Pulmonary artery endothelial cell (primary cell): ENCODE data around the gene QRICH2. TPM values are rescaled to one million over a fixed set of nuclear protein-coding genes. Genes with fewer than 3 reads are reported as not detected.
"Not testable (repeated sequence)": the region's sequence is repeated elsewhere in the genome, so short reads cannot be mapped to it uniquely, and the experiment has no call there.

ENCODE experiments used
- DNase-seq: peaks from one replicate; pipeline ENCODE4 v3.0.0-alpha.2; 2011; ENCODE audit warnings: low read depth, low spot score
- total RNA-seq: library from RNA; depleted of rRNA; stranded (reverse); fragments of >200 nt; gene quantifications from 2 replicates; pipeline ENCODE4 v1.2.3, GENCODE V29; 2014

QRICH2 gene, protein sequence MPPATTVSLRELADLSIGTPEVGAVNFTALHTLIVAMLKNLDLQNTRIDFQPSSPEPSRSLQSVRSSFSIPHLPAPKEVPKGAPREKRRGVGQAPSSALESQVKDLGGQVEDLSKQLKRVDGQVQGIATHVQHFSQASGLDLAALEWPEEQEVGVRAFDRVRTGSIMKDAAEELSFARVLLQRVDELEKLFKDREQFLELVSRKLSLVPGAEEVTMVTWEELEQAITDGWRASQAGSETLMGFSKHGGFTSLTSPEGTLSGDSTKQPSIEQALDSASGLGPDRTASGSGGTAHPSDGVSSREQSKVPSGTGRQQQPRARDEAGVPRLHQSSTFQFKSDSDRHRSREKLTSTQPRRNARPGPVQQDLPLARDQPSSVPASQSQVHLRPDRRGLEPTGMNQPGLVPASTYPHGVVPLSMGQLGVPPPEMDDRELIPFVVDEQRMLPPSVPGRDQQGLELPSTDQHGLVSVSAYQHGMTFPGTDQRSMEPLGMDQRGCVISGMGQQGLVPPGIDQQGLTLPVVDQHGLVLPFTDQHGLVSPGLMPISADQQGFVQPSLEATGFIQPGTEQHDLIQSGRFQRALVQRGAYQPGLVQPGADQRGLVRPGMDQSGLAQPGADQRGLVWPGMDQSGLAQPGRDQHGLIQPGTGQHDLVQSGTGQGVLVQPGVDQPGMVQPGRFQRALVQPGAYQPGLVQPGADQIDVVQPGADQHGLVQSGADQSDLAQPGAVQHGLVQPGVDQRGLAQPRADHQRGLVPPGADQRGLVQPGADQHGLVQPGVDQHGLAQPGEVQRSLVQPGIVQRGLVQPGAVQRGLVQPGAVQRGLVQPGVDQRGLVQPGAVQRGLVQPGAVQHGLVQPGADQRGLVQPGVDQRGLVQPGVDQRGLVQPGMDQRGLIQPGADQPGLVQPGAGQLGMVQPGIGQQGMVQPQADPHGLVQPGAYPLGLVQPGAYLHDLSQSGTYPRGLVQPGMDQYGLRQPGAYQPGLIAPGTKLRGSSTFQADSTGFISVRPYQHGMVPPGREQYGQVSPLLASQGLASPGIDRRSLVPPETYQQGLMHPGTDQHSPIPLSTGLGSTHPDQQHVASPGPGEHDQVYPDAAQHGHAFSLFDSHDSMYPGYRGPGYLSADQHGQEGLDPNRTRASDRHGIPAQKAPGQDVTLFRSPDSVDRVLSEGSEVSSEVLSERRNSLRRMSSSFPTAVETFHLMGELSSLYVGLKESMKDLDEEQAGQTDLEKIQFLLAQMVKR (N-terminal part only)
- total RNA-seq: 1.8 and 4.4 TPM in 2 replicates

DNA sequence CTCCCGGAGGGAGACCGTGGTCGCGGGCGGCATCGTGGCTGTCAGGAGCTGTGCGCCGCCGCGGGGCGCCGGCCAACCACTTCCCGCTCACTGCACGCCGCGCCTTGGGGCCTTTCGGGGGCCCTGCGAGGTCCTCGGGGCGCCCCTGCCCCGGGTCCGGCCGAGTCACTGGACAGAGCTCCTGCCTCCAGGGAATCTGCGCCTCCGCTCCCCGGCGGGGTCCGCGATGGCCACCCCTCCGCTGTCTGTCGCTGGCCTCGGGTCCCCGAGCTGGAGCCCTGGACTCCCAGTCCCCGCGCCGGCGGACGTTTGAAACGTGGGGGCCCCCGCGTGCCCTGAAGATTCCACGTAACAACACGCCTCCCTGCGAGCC is at the start of gene QRICH2:
TSS of gene QRICH2 (minus strand) at position 311 of the 373 bp plus-strand sequence. CDS start at position 33, 278 bp downstream.
- DNase-seq: no peak

DNA sequence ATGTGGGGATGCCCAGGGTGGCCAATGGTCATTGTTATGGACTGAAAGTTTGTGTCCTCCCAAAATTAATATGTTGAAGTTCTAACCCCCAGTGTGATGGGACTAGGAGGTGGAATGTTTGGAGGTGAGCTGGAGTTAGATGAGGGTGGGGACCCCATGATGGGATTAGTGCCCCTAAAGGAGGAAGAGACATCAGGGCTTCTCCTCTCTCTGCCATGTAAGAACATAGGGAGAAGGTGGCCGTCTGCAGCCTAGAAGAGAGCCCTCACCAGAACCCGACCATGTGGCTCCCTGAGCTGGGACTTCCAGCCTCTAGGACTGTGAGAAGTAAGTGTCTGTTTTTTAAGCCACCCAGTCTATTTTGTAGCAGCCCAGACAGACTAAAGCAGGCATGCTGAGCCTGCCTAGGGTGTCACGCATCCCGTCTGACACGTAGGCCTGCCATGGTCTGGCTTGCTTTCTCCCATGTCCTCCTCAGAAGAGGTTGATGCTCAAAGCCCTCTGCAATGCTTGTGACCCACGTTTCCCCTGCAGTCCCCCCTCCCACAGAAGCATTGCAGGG is 49.6 kb upstream of the QRICH2 start:
- no peak for DNase-seq

DNA sequence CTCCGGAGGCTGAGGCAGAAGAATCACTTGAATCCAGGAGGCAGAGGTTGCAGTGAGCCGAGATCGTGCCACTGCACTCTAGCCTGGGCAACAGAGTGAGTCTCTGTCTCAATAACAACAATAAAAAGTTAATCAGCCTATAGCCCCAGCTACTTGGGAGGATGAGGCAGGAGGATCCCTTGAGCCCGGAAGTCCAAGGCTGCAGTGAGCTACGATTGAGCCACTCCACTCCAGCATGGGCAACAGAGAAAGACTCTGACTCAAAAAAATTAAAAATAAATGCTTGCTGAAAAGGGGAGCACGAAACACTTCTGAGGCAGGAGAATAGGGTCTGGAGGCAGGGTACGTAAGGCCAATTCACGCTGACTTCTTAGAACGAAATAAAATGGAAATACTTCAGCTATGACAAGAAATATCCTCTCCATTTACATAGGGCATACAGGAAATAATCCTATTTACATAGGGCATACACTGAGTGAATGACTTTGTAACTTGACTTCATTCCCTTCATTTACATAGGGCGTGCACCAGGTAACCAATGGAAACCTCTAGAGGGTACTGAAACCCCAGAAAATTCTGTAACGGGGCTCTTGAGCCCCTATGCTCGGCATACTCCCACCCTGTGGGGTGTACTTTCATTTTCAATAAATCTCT is 48.9 kb upstream of the QRICH2 start:
- no peak for DNase-seq

DNA sequence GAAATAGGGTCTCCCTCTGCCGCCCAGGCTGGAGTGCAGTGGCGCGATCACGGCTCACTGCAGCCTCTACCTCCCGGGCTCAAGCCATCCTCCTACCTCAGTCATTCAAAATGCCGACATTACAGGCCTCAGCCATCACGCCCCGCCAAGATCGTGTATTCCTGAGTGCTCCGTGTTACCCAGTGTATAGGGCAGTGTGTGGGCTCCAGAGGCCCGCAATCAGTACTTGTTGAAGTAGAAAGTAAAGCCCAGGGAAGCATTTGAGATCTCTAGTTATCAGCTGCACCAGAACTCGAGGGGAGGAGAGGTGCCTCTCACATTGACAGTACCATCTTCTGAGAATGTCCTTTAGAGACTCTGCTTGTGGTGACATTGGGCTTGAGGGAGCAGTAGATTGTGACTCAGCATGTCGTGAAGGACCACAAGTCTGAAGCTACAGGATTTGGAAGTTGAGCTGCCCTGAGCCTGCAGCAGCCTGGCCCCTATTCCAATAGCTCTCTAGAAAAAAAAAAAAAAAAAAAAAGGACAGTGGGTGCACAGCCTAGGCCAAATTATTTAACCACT is 46.8 kb upstream of the QRICH2 start:
- DNase-seq: no peak

DNA sequence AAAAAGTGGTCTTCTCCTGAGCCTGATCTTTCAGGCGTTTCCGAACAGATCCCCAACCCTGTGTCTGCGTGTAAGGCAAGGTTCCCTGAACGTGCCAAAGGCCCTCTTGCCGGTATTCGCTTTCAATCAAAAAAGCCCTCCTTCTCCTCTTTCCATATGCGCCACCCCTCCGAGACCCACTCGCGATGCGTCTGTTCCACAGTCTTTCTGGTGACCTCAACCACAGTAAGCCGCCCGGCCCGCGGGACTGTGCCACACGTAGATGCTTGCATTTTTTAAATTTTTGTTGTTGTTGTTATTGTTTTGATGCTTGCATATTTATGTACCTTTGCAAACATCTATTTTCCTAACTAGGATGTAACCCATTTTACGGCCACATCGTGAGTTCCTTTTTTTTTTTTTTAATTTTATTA is 46.2 kb upstream of the QRICH2 start:
- no peak for DNase-seq

DNA sequence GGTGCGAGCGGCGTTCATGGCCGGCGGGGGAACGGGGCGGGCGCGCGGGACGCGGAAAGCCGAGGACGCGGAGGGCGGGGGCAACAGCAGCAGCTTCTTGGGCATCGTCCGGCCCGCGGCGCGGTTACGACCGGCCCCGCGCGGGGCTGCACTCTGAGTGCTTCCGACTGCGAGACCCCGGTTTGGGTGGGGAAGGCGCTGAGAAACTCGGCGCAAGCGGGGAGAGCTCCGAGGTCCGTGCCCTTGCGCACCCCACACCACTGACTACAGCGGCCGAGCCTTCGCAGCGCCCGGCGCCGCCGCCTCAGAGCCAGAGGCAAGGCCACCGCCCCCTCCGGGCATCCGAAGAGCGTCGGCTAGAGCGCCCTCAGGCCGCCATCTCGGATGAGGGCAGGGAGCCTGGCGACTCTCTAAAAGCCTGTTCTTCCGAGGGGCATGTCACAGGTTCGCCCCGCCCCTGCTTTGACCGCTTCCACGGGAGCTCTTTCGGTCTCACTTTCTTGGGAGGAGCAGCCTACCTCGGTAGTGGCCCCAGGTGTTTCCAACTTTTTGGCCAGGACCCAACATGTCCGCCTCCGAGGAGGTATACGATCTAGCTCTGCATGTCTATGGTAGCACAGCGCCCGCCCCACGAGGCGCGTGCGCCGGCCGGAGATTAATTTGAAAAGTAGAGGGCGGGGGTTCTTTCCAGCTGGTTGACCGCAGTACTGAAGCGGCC is 45.7 kb upstream of the QRICH2 start, which contains the start of gene PRPSAP1:
TSS of gene PRPSAP1 (minus strand) at position 318 of the 718 bp plus-strand sequence. CDS start at position 105, 213 bp downstream.
- peak; percentile 77 for DNase-seq

DNA sequence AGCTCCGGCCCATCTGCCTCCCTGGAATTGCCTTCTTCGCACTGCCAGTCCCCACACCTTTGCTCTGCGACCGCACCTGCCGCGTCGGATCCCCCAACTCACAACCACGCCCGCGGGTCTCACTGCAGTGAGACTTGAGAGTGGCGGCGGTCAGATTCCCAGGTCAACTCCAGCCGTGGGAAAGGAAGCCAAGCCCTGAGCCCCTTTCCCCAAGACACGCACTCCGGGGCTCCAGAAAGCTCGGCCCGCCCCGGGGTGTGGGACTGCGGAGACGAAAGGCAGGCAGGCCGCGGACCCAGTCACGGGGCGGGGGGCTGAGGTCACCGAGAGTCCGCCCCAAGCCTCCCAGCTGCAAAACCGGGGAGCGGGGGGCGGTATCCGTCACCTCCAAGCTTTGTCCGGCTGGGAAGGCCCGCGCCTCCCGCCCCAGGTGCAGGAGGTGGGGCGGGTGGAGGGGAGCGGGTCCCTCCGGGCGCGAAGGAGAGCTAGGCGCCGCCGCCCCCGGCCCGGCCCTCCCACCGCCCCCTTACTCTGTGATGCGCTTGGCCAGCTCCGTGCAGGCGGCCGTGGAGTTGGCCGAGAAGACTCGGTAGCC is 45.0 kb upstream of the QRICH2 start:
- no peak for DNase-seq

DNA sequence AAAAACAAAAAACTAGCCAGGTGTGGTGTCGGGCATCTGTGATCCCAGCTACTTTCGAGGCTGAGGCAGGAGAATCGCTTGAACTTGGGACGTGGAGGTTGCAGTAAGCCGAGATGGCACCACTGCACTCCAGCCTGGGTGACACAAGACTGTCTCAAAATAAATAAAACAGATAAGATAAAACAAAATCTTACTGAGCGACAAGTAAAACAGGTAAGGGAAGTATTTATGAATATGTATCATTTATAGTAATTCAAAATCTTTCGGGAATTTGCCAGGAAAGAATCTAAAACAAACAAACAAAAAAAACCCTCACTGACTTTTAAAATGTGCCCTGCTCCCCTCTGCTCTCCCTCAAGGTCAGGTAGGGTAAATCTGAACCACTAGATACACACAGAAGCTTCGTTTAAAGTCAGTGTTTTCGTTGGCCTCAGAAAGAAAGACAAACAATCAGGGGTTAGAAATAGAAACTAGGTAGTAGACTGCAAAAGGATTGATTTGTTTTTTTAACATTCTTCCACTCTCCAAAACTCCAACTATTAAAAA is 43.5 kb upstream of the QRICH2 start:
- DNase-seq: no peak

DNA sequence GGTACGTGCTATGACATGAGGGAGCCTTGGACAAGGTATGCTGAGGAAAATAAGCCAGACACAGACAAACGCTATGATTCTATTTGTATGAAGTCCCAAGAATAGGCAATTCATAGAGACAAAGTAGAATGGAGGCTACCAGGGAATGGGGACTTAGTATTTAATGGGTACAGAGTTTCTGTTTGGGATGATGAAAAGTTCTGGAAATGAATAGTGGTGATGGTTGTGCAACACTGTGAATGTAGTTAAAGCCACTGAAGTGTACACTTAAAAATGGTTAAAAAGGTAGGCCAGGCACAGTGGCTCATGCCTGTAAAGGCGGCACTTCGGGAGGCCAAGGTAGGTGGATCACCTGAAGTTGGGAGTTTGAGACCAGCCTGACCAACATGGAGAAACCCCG is 42.4 kb upstream of the QRICH2 start:
- DNase-seq: no peak

DNA sequence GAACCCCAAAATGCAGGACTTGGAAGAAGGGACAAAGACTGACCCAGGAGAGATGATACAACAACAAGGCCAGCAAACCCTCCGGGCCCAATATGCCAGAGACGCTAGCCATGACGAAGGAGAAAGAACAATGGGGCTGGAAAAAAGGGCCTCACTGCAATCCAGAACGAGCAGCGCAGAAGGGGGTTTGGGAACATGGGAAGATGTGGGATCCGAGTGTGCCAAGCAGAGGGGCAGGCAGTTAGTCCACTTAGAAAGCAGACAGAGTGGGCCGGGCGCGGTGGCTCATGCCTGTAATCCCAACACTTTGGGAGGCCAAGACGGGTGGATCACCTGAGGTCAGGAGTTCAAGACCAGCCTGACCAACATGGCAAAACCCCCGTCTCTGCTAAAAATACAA is 38.9 kb upstream of the QRICH2 start:
- DNase-seq: not testable (repeated sequence)

DNA sequence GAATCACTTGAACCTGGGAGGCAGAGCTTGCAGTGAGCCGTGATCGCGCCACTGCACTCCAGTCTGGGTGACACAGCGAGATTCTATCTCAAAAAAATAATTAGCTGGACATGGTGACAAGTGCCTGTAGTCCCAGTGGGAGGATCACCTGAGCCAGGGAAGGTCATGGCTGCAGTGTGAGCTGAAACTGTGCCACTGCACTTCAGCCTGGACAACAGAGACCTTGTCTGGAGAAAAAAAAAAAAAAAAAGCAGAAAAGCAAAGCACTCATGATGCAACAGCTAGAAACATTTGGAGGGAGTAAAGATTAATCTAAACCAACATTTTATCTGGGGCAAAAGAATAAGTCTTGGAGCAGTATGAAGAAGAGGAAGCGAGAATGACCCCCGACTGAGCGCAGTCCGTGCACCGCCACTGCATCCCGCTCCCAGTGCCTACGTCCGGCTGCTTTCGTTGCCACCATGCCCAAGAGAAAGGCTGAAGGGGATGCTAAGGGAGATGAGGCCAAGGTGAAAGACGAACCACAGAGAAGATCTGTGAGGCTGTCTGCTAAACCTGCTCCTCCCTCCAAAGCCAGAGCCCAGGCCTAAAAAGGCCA is 37.4 kb upstream of the QRICH2 start:
- DNase-seq: no peak

DNA sequence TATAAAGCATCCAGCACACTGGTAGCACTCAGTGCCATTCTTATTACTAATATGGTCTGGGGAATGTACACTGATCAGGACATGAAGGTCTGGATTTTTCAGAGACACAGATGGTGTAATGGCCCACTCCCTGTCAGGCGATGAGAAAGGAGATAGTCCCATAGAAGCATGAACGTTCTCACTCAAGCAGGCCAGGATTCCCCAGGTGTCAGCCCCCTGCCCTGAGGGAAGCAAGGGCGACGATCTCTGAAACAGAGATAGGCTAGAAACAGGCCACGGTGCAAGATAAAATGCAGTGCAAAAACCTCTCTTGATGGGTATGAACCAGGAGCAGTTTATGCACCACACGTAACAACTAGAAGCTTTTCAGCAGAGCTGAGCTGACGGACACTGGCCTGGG is 35.0 kb upstream of the QRICH2 start:
- DNase-seq: no peak

DNA sequence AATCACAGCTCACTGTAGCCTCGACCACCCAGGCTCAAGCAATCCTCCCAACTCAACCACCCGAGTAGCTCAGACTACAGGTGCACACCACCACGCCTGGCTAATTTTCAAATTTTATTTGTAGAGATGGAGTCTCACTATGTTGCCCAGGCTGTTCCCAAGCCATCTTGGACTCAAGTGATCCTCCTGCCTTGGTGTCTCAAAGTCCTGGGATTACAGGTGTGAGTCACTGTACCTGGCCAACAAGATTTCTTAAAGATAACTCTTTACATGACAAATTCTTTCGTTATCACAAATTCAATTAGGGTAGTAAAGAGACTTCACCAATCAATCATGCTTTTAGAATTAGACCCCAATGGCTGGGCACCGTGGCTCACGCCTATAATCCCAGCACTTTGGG is 33.2 kb upstream of the QRICH2 start:
- DNase-seq: no peak

DNA sequence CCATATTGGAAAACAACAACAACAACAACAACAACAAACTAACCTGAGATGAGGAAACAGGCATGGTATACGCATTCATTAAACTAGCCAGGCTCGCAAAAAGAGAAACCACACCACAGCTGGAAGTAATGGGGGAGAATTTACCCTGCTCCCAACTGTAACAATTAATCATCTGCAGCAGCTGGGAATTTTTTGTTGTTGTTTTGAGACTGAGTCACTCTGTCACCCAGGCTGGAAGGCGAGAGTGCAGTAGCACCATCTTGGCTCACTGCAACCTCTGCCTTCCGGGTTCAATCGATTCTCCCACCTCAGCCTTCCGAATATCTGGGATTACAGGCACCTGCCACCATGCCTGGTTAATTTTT is 29.3 kb upstream of the QRICH2 start:
- DNase-seq: no peak

DNA sequence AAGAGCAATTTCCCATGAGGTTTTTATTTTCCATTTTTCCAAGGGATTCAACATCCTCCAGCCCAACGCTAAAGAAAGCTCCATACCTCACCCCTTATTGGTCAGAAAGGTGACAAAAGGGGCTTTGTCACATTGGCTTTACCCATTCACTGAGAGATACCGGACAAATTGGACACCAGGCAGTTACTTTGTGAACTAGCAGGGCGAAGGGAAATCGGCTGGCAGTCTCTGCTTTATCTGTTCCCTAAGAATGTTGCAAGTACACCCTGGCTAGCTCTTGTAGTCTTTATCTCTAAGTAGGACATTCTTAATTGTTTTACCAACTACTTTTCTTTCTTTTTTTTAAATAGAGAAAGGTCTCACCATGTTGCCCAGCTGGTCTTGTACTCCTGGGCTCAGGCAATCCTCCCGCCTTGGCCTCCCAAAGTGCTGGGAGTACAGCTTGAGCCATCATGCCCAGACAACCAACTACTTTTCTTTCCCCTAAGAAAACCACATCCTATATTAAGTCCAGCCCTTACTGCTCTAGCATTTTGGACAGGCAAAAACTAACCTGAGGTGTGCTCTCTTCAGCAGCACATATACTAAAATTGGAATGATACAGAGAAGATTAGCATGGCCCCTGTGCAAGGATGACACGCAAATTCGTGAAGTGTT is 28.8 kb upstream of the QRICH2 start:
- DNase-seq: no peak

DNA sequence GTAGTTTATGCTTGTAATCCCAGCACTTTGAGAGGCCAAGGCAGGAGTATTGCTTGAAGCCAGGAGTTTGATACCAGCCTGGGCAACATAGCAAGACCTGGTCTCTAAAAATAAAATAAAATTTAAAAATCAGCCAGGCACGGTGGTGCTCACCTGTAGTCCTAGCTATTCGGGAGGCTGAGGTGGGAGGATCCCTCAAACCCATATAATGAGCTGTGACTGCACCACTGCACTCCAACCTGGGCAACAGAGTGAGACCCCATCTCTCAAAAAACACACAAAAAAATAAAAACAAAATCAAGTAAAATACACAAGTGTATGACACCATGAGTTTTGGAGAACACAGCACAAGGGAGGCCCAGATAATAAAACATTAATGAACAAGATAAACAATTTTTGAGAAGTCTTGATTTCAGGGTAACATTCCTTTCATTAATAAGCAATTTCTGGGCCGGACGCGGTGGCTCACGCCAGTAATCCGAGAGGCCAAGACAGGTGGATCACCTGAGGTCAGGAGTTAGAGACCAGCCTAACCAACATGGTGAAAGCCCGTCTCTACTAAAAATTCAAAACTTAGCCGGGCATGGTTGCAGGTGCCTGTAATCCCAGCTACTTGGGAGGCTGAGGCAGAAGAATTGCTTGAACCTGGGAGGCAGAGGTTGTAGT is 27.8 kb upstream of the QRICH2 start:
- no peak for DNase-seq

DNA sequence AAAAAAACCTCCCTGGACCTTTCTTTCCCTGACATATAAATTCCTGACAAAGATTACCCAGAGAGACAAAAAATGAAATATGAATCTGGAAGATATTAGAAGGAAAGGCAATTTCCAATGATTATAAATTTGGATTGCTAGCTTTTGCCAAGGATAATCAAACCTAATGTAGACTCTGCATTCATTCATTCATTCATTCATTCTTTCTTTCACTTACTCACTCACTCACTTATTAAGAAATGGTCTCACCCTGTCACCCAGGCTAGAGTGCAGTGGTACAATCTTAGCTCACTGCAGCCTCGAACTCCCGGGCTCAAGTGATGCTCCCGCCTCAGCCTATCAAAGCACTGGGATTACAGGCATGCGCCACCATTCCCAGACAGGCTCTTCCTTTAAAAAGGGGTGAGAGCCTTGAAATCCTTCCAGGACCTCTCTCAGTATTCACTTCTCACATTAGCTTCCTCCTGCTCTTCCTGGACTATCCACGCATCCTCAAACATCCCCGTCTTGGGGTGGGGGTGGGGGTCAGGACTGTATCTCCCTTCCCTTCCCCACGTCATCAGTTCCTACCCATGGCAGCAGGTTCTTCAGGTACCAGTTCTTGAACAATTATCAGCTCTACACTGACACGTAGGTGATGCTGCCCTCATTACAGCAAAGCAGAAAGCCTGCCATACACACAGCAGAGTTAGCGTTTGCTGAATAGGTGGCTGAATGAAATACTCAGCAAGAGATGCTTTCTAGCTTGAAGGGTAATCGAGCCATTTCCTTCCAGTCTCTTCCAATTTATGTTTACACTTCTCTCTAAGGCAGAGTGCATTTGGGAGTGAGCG is 25.8 kb upstream of the QRICH2 start:
- no peak for DNase-seq
